Measurements from ENCODE around the gene EBF4.

GRCh38 chr20:2755451-2756055 lies 63.0 kb downstream of the EBF4 start:
- TF ChIP-seq CTCF (IDR thresholded peaks at IDR 0.05) = no peak
- TF ChIP-seq POLR2AphosphoS5 (IDR thresholded peaks at IDR 0.05) = no peak

All from prostate gland (tissue), 2 donors.